ENCODE results near the gene CRY1. TPM values are rescaled to one million over a fixed set of nuclear protein-coding genes. Genes with fewer than 3 reads are reported as not detected.

The CRY1 gene
- total and polyA plus RNA-seq, 2 of the 4 experiments (the other 2 are of a cell fraction): 5.9 to 9.9 TPM

GRCh38 chr12:106984588-106985137, 108.7 kb downstream of the CRY1 start:
- Histone ChIP-seq H3K4ac (ENCODE audit: low read depth, low read length) (no peak overlapping the region), H3K18ac (ENCODE audit: low read depth, low read length) (no peak overlapping the region), H3K9me3 (ENCODE audit: control insufficient read depth, insufficient read depth, low read length) (no peaks in the 10 kb centered on the region), H3K79me1 (ENCODE audit: low read depth in 1 of 2, low read length in 2 of 2) (peaks cover 16 to 28% of the 10 kb centered on the region in 2 experiments), H2BK15ac (ENCODE audit: low read depth, low read length) (no peak overlapping the region), H3K9me1 (ENCODE audit: insufficient read depth, low read length) (peaks cover 25% of the 10 kb centered on the region), H3K4me2 (ENCODE audit: low read depth, low read length) (no peak overlapping the region), H4K8ac (ENCODE audit: low read depth in 2 of 2, low read length in 2 of 2) (no peak overlapping the region), H4K91ac (ENCODE audit: insufficient read depth, low read depth, low read length) (no peak overlapping the region), H3K14ac (replicated peaks; ENCODE audit: low read depth, low read length) (no peak overlapping the region), H4K5ac (ENCODE audit: low read depth, low read length) (no peak overlapping the region), H2BK5ac (ENCODE audit: low read depth, low read length, poor library complexity, severe bottlenecking) (no peak overlapping the region), H3K4me3 (ENCODE audit: insufficient read depth, low read depth, low read length) (no peak overlapping the region), H3K9ac (ENCODE audit: low read depth, low read length) (no peak overlapping the region), H3K27me3 (ENCODE audit: control insufficient read depth, insufficient read depth, low read length) (no peaks in the 10 kb centered on the region), H3K27ac (ENCODE audit: insufficient read depth, low read length) (no peak overlapping the region), H2AK5ac (ENCODE audit: low read depth, low read length) (no peak overlapping the region), H3K36me3 (ENCODE audit: control insufficient read depth, insufficient read depth, low read length) (peaks cover 2% of the 10 kb centered on the region; the same call in 1 of the 2 replicates), H2BK20ac (ENCODE audit: low read depth, low read length) (no peak overlapping the region), H4K20me1 (ENCODE audit: insufficient read depth, low read length) (0 out of 2 replicates have a peak, but pooled peaks cover 3% of the 10 kb centered on the region), H3K4me1 (ENCODE audit: control insufficient read depth, insufficient read depth, low read length) (peaks cover 14% of the 10 kb centered on the region), H3K56ac (ENCODE audit: extremely low read depth, insufficient read depth, low read length) (no peak overlapping the region), H2BK120ac (ENCODE audit: low read depth, low read length) (no peak overlapping the region), H2AFZ (replicated peaks; ENCODE audit: low read length, poor library complexity) (no peak overlapping the region), H3K23ac (ENCODE audit: low read depth, low read length) (no peak overlapping the region), H2AK9ac (replicated peaks; ENCODE audit: low read depth, low read length, poor library complexity) (no peak overlapping the region)
- BruUV-seq (replicated peaks): no TSS peak
- 100% methylated on average over 1 of the region's 6 CpGs; no CpG with 5 or more reads in 1 of the 2 experiments for WGBS, 2 experiments (ENCODE audit: extremely low coverage in 2 of 2, insufficient read length in 1 of 2)
- intact Hi-C loops (cut with micrococcal nuclease): no loop called here
- ATAC-seq (ENCODE audit: low read depth) (no peak), DNase-seq (no peak)
- dilution Hi-C loops (cut with HindIII; ENCODE audit: low sequenced_read_pairs, unreplicated experiment): no loop called here
- POLR2A ChIA-PET (ENCODE audit: unreplicated experiment): no interaction called here
- TF ChIP-seq MAFK (IDR thresholded peaks at IDR 0.05; ENCODE audit: low read depth, low read length): no peak
- TF ChIP-seq RCOR1 (IDR thresholded peaks at IDR 0.05; ENCODE audit: insufficient replicate concordance, low read length): no peak
- no peak for TF ChIP-seq POLR2A (IDR thresholded peaks at IDR 0.05; ENCODE audit: low read depth, low read length)
- no peak for TF ChIP-seq CTCF (conservative IDR thresholded peaks at IDR 0.05; ENCODE audit: low read depth, low read length)
- no peak for TF ChIP-seq RFX5 (IDR thresholded peaks at IDR 0.05; ENCODE audit: low read depth, low read length)
- TF ChIP-seq MAZ (IDR thresholded peaks at IDR 0.05; ENCODE audit: borderline replicate concordance, low read depth, low read length): no peak
- no peak for TF ChIP-seq RAD21 (IDR thresholded peaks at IDR 0.05; ENCODE audit: low read length)
- no peak for TF ChIP-seq CHD1 (IDR thresholded peaks at IDR 0.05; ENCODE audit: low read depth, low read length)
- TF ChIP-seq FOS (IDR thresholded peaks at IDR 0.05; ENCODE audit: low read depth, low read length): no peak
- TF ChIP-seq ELK1 (IDR thresholded peaks at IDR 0.05; ENCODE audit: borderline replicate concordance, low read depth, low read length): no peak
- no peak for TF ChIP-seq NFE2L2 (IDR thresholded peaks at IDR 0.05; ENCODE audit: low read depth, low read length)
- TF ChIP-seq CEBPB (IDR thresholded peaks at IDR 0.05; ENCODE audit: low read depth, low read length): no peak
- no peak for TF ChIP-seq BHLHE40 (IDR thresholded peaks at IDR 0.05; ENCODE audit: low read depth, low read length)
- no peak for TF ChIP-seq USF2 (IDR thresholded peaks at IDR 0.05; ENCODE audit: low read depth, low read length)
- TF ChIP-seq SMC3 (IDR thresholded peaks at IDR 0.05; ENCODE audit: low read depth, low read length): no peak
- TF ChIP-seq MXI1 (IDR thresholded peaks at IDR 0.05; ENCODE audit: borderline replicate concordance, low read depth, low read length): no peak
- in situ Hi-C loops (cut with MboI; ENCODE audit: low sequenced_read_pairs): no loop called here
- CTCF ChIA-PET: no interaction called here

Data from IMR-90 (cell line).